Measurements from ENCODE around the gene KRTAP10-3. TPM values are rescaled to one million over a fixed set of nuclear protein-coding genes. Genes with fewer than 3 reads are reported as not detected.
"Not testable (repeated sequence)": the region's sequence is repeated elsewhere in the genome, so short reads cannot be mapped to it uniquely, and the experiment has no call there.

KRTAP10-3 gene
- total RNA-seq, 2 experiments from 2014 or later, result not detected

- Mint-ChIP-seq H3K4me3 (no peak overlapping the region), H3K27me3 (peaks cover 13% of the 10 kb centered on the region), H3K9me3 (peaks cover 14% of the 10 kb centered on the region), H3K4me1 (ENCODE audit: low read depth) (peaks cover 15% of the 10 kb centered on the region), H3K36me3 (peaks cover 2% of the 10 kb centered on the region), H3K27ac (no peak overlapping the region)
- ChIA-PET POLR2A (no interaction called here), CTCF (interaction anchor here (0.6 kb wide), 1 partner anchor 80 kb away, joined by 5 read pairs; no protein-coding TSS in a partner anchor)
- intact Hi-C loops (cut with micrococcal nuclease), result loop anchor here (10.0 kb wide), 1 partner anchor 72 kb away; the partner anchor contains the start of genes KRTAP12-3 and KRTAP12-4
- DNase-seq, result no peak
These were observed 24.6 kb upstream of the KRTAP10-3 start for GRCh38 chr21:44583089-44583799.

- Mint-ChIP-seq H3K36me3 (peaks cover 4% of the 10 kb centered on the region), H3K27ac (no peak overlapping the region), H3K27me3 (peaks cover 11% of the 10 kb centered on the region), H3K4me3 (no peak overlapping the region), H3K9me3 (peaks cover 23% of the 10 kb centered on the region), H3K4me1 (ENCODE audit: low read depth) (peaks cover 15% of the 10 kb centered on the region)
- intact Hi-C loops (cut with micrococcal nuclease), result loop anchor here (10.0 kb wide), 1 partner anchor 73 kb away; the partner anchor contains the start of genes KRTAP12-3 and KRTAP12-4
- POLR2A ChIA-PET, result no interaction called here
- DNase-seq, result no peak
- CTCF ChIA-PET, result no interaction called here
These were observed 23.5 kb upstream of the KRTAP10-3 start for GRCh38 chr21:44582055-44582454.

GRCh38 chr21:44581158-44581557 is 22.6 kb upstream of the KRTAP10-3 start:
- DNase-seq, result no peak
- ChIA-PET POLR2A (no interaction called here), CTCF (interaction anchor here (0.6 to 1.2 kb wide), 2 partner anchors 212 to 500 kb away, joined by 3 read pairs; no protein-coding TSS in a partner anchor)
- Mint-ChIP-seq H3K27me3 (peaks cover 4% of the 10 kb centered on the region), H3K36me3 (peaks cover 4% of the 10 kb centered on the region), H3K9me3 (peaks cover 30% of the 10 kb centered on the region), H3K4me1 (ENCODE audit: low read depth) (peaks cover 15% of the 10 kb centered on the region), H3K4me3 (no peak overlapping the region), H3K27ac (no peak overlapping the region)
- intact Hi-C loops (cut with micrococcal nuclease), result loop anchor here (10.0 kb wide), 1 partner anchor 74 kb away; the partner anchor contains the start of genes KRTAP12-3 and KRTAP12-4

GRCh38 chr21:44580231-44580821 is 21.7 kb upstream of the KRTAP10-3 start, which contains the start of gene KRTAP10-5:
Gene KRTAP10-5, minus strand, starts transcription at chr21:44580604. Its CDS starts 26 bp downstream, at chr21:44580578.
- CTCF ChIA-PET, result interaction anchor here (1.2 kb wide), 1 partner anchor 213 kb away, joined by 3 read pairs; no protein-coding TSS in a partner anchor

GRCh38 chr21:44579833-44580144 is 21.2 kb upstream of the KRTAP10-3 start:
- POLR2A ChIA-PET, result no interaction called here
- CTCF ChIA-PET, result no interaction called here

More at GRCh38 chr21:44580231-44580821, 21.7 kb upstream of the KRTAP10-3 start, which contains the start of gene KRTAP10-5:
- H3K27me3 Mint-ChIP-seq, H3K27ac Mint-ChIP-seq, H3K4me3 Mint-ChIP-seq, POLR2A ChIA-PET, DNase-seq, H3K36me3 Mint-ChIP-seq: not testable (repeated sequence)
- Mint-ChIP-seq H3K9me3 (peaks cover 33% of the 10 kb centered on the region), H3K4me1 (ENCODE audit: low read depth) (peaks cover 15% of the 10 kb centered on the region)
- intact Hi-C loops (cut with micrococcal nuclease), result loop anchor here (10.0 kb wide), 1 partner anchor 74 kb away; the partner anchor contains the start of genes KRTAP12-3 and KRTAP12-4

GRCh38 chr21:44579056-44579832 is 20.6 kb upstream of the KRTAP10-3 start:
- intact Hi-C loops (cut with micrococcal nuclease), result no loop called here
- no peak for DNase-seq
- H3K36me3 Mint-ChIP-seq, result peaks cover 4% of the 10 kb centered on the region
- H3K9me3 Mint-ChIP-seq, result peaks cover 33% of the 10 kb centered on the region
- POLR2A ChIA-PET, result no interaction called here
- H3K27me3 Mint-ChIP-seq, result peaks cover 1% of the 10 kb centered on the region
- CTCF ChIA-PET, result no interaction called here
- no peak overlapping the region for H3K4me3 Mint-ChIP-seq
- H3K27ac Mint-ChIP-seq, result no peak overlapping the region
- peaks cover 12% of the 10 kb centered on the region for H3K4me1 Mint-ChIP-seq (ENCODE audit: low read depth)

More at GRCh38 chr21:44579833-44580144, 21.2 kb upstream of the KRTAP10-3 start:
- H3K36me3 Mint-ChIP-seq, result peaks cover 4% of the 10 kb centered on the region
- DNase-seq, result no peak
- intact Hi-C loops (cut with micrococcal nuclease), result loop anchor here (10.0 kb wide), 1 partner anchor 75 kb away; the partner anchor contains the start of genes KRTAP12-3 and KRTAP12-4
- H3K9me3 Mint-ChIP-seq, result peaks cover 33% of the 10 kb centered on the region
- no peak overlapping the region for H3K27ac Mint-ChIP-seq
- no peaks in the 10 kb centered on the region for H3K27me3 Mint-ChIP-seq
- no peak overlapping the region for H3K4me3 Mint-ChIP-seq
- peaks cover 15% of the 10 kb centered on the region for H3K4me1 Mint-ChIP-seq (ENCODE audit: low read depth)

- DNase-seq, result no peak
- intact Hi-C loops (cut with micrococcal nuclease), result no loop called here
- Mint-ChIP-seq H3K27ac (no peak overlapping the region), H3K4me1 (ENCODE audit: low read depth) (peaks cover 5% of the 10 kb centered on the region), H3K36me3 (peaks cover 4% of the 10 kb centered on the region), H3K4me3 (no peak overlapping the region), H3K9me3 (peaks cover 33% of the 10 kb centered on the region), H3K27me3 (peaks cover 1% of the 10 kb centered on the region)
- POLR2A ChIA-PET, result no interaction called here
- CTCF ChIA-PET, result no interaction called here
These were observed 19.9 kb upstream of the KRTAP10-3 start for GRCh38 chr21:44578371-44579055.

GRCh38 chr21:44576025-44576420 is 17.4 kb upstream of the KRTAP10-3 start:
- Mint-ChIP-seq H3K4me1 (ENCODE audit: low read depth) (no peaks in the 10 kb centered on the region), H3K9me3 (peaks cover 28% of the 10 kb centered on the region), H3K27me3 (peaks cover 1% of the 10 kb centered on the region), H3K4me3 (no peak overlapping the region), H3K27ac (no peak overlapping the region), H3K36me3 (peaks cover 3% of the 10 kb centered on the region)
- CTCF ChIA-PET, result no interaction called here
- intact Hi-C loops (cut with micrococcal nuclease), result no loop called here
- no peak for DNase-seq
- POLR2A ChIA-PET, result no interaction called here

GRCh38 chr21:44575307-44576024 is 16.9 kb upstream of the KRTAP10-3 start:
- CTCF ChIA-PET, result no interaction called here
- DNase-seq, result no peak
- intact Hi-C loops (cut with micrococcal nuclease), result no loop called here

GRCh38 chr21:44574457-44575306 is 16.1 kb upstream of the KRTAP10-3 start:
- ChIA-PET POLR2A (no interaction called here), CTCF (no interaction called here)
- no peaks in the 10 kb centered on the region for H3K4me1 Mint-ChIP-seq (ENCODE audit: low read depth)
- H3K36me3 Mint-ChIP-seq, result peaks cover 2% of the 10 kb centered on the region
- no peak for DNase-seq
- H3K27me3 Mint-ChIP-seq, result peaks cover 1% of the 10 kb centered on the region
- H3K9me3 Mint-ChIP-seq, result peaks cover 22% of the 10 kb centered on the region
- intact Hi-C loops (cut with micrococcal nuclease), result no loop called here
- H3K27ac Mint-ChIP-seq, result no peak overlapping the region
- H3K4me3 Mint-ChIP-seq, result no peak overlapping the region

More at GRCh38 chr21:44575307-44576024, 16.9 kb upstream of the KRTAP10-3 start:
- H3K27me3 Mint-ChIP-seq, result peaks cover 1% of the 10 kb centered on the region
- H3K27ac Mint-ChIP-seq, result no peak overlapping the region
- no peaks in the 10 kb centered on the region for H3K4me1 Mint-ChIP-seq (ENCODE audit: low read depth)
- peaks cover 24% of the 10 kb centered on the region for H3K9me3 Mint-ChIP-seq
- no peak overlapping the region for H3K4me3 Mint-ChIP-seq
- POLR2A ChIA-PET, result no interaction called here
- H3K36me3 Mint-ChIP-seq, result peaks cover 2% of the 10 kb centered on the region
